Gastrocnemius medialis (tissue), 4 donors: ENCODE measurements around the gene SP6. TPM values are rescaled to one million over a fixed set of nuclear protein-coding genes. Genes with fewer than 3 reads are reported as not detected.
A peak's percentile ranks its signal among the peaks of the same experiment; 100 is the strongest.

ENCODE experiments used
- ATAC-seq, 2 donors: fragments of 150-250 bp; one replicate each; pipeline ENCODE4 v1.9.1; 2016
- DNase-seq, 2 donors: peaks; one replicate each; pipeline ENCODE4 v3.0.0-alpha.2; 2019
- H3K27ac ChIP-seq, 4 donors: fragments of 200-600 bp; sonication (generic); 1 replicate in 1 of 4; 2 replicates in 3 of 4; pipeline ENCODE4 v1.5.1; 2016 to 2018; ENCODE audit warnings: mild to moderate bottlenecking in 2 of 4, moderate library complexity in 1 of 4
- H3K27me3 ChIP-seq, 3 donors: fragments of 200-600 bp; sonication (generic) in 2 of 3; 1 replicate in 1 of 3; 2 replicates in 2 of 3; pipeline versions ENCODE4 v1.5.1 to v1.6.0; 2016 to 2019; ENCODE audit warnings: mild to moderate bottlenecking in 1 of 3, moderate library complexity in 1 of 3
- H3K36me3 ChIP-seq, 2 donors: fragments of 200-600 bp; sonication (generic) in 1 of 2; one replicate each; pipeline ENCODE4 v1.5.1; 2017 to 2018
- H3K4me1 ChIP-seq, 2 donors: fragments of 200-600 bp; sonication (generic) in 1 of 2; one replicate each; pipeline ENCODE4 v1.5.1; 2016 to 2017; ENCODE audit warnings: mild to moderate bottlenecking in 2 of 2
- H3K4me3 ChIP-seq, 4 donors: fragments of 200-600 bp; sonication (generic) in 3 of 4; 1 replicate in 1 of 4; 2 replicates in 3 of 4; pipeline ENCODE4 v1.5.1; 2016 to 2019; ENCODE audit warnings: mild to moderate bottlenecking in 2 of 4
- H3K9me3 ChIP-seq, 3 donors: fragments of 200-600 bp; sonication (generic) in 2 of 3; 1 replicate in 1 of 3; 2 replicates in 2 of 3; pipeline ENCODE4 v1.5.1; 2016 to 2019
- CTCF ChIP-seq, 5 experiments: fragments of 450-650 bp in 3 of 5; fragments of 200-600 bp in 2 of 5; sonication (generic) in 2 of 5; IDR thresholded peaks in 4 of 5; conservative IDR thresholded peaks in 1 of 5; 1 replicate in 4 of 5; 2 replicates in 1 of 5; pipeline ENCODE4 v1.5.1; 2016 to 2019; ENCODE audit warnings: antibody characterized with exemption in 5 of 5, mild to moderate bottlenecking in 3 of 5, moderate library complexity in 3 of 5
- POLR2A ChIP-seq, 2 donors: fragments of 450-650 bp; IDR thresholded peaks; one replicate each; pipeline ENCODE4 v1.6.1; 2017; ENCODE audit warnings: antibody characterized with exemption in 2 of 2, mild to moderate bottlenecking in 2 of 2, moderate library complexity in 2 of 2
- in situ Hi-C, 4 donors: fragments of 200-750 bp; cut with MboI; loops; one replicate each; pipeline versions ENCODE4 v1.15.0 to v1.8.0; 2017; ENCODE audit warnings: low sequenced_read_pairs in 4 of 4
- intact Hi-C: fragments of 100-400 bp; cut with DNase I; formaldehyde crosslinking; loops from one replicate; pipeline ENCODE4 v1.15.1; 2023; ENCODE audit warnings: low total_unique reads
- total RNA-seq, 4 donors: library from RNA; depleted of rRNA; stranded (reverse); fragments of >200 nt; gene quantifications; one replicate each; pipeline versions ENCODE4 v1.1.0 to v1.2.3, GENCODE V29; 2016

Gene SP6
- total RNA-seq, 4 donors from 2014 or later = 0.16 TPM; not detected in 3

GRCh38 chr17:47807421-47807820, 43.5 kb downstream of the SP6 start:
- intact Hi-C loops = loop anchor here (10.0 kb wide), 1 partner anchor 113 kb away; the partner anchor contains the start of gene TBKBP1
- peaks cover 0 to 16% of the 10 kb centered on the region in 2 donors for H3K36me3 ChIP-seq
- peaks cover 0 to 35% of the 10 kb centered on the region in 2 donors for H3K4me1 ChIP-seq
- H3K4me3 ChIP-seq = no peak overlapping the region
- TF ChIP-seq CTCF (IDR thresholded peaks at IDR 0.05 in 4 of 5, conservative IDR thresholded peaks at IDR 0.05 in 1 of 5) (no peak), POLR2A (IDR thresholded peaks at IDR 0.05) (no peak)
- H3K27ac ChIP-seq = peak overlapping the region; percentile 61 to 86 (median 74)
- no peak for DNase-seq
- H3K9me3 ChIP-seq = no peaks in the 10 kb centered on the region
- in situ Hi-C loops = loop anchor here in 1 of 4 donors (10.0 kb wide), 1 partner anchor 113 kb away; the partner anchor contains the start of gene TBKBP1
- no peaks in the 10 kb centered on the region for H3K27me3 ChIP-seq
- no peak for ATAC-seq

GRCh38 chr17:47806913-47807255, 44.1 kb downstream of the SP6 start:
- Histone ChIP-seq H3K9me3 (no peaks in the 10 kb centered on the region), H3K4me1 (peaks cover 0 to 34% of the 10 kb centered on the region in 2 donors), H3K4me3 (no peak overlapping the region), H3K27ac (peak overlapping the region; percentile 61 to 86 (median 74)), H3K36me3 (peaks cover 0 to 16% of the 10 kb centered on the region in 2 donors), H3K27me3 (no peaks in the 10 kb centered on the region)
- ATAC-seq = no peak
- in situ Hi-C loops = loop anchor here in 1 of 4 donors (10.0 kb wide), 1 partner anchor 112 kb away; the partner anchor contains the start of gene TBKBP1
- intact Hi-C loops = loop anchor here (10.0 kb wide), 1 partner anchor 112 kb away; the partner anchor contains the start of gene TBKBP1
- TF ChIP-seq POLR2A (IDR thresholded peaks at IDR 0.05) (no peak), CTCF (IDR thresholded peaks at IDR 0.05 in 4 of 5, conservative IDR thresholded peaks at IDR 0.05 in 1 of 5) (no peak)
- no peak for DNase-seq

- DNase-seq = peak; percentile 47 to 58
- peak; percentile 31 to 66 for ATAC-seq
- peak overlapping the region; percentile 61 to 86 (median 74) for H3K27ac ChIP-seq
- H3K27me3 ChIP-seq = no peaks in the 10 kb centered on the region
- H3K4me1 ChIP-seq = peaks cover 0 to 28% of the 10 kb centered on the region in 2 donors
- no peak overlapping the region for H3K4me3 ChIP-seq
- peaks cover 0 to 16% of the 10 kb centered on the region in 2 donors for H3K36me3 ChIP-seq
- in situ Hi-C loops = loop anchor here in 1 of 4 donors (10.0 kb wide), 1 partner anchor 111 kb away; the partner anchor contains the start of gene TBKBP1
- TF ChIP-seq CTCF (IDR thresholded peaks at IDR 0.05 in 4 of 5, conservative IDR thresholded peaks at IDR 0.05 in 1 of 5) = no peak
- TF ChIP-seq POLR2A (IDR thresholded peaks at IDR 0.05) = peak in 1 of 2 donors; percentile 30
- intact Hi-C loops = loop anchor here (10.0 kb wide), 1 partner anchor 111 kb away; the partner anchor contains the start of gene TBKBP1
- H3K9me3 ChIP-seq = no peaks in the 10 kb centered on the region
Observed at GRCh38 chr17:47806026-47806912, 44.7 kb downstream of the SP6 start.

DNA sequence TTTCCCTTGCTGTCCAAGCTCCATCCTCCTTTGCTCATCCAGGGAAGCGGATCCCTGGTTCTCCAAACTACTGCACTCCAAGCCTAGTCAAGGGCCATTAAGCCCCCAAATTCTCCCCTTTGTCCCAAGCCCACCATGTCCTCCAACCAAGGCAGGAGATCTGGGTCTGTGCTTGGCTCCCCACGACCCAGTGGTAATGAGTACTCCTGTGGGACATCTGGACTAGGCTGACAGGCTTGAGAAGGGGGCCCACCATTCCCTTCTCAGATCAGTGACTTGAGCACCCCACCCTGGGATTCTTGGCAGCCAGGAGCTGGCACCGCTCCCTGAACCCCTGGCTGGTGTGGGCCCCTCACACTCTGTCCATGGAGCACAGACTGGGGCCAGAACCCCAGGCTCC, 46.5 kb downstream of the SP6 start:
- H3K9me3 ChIP-seq = no peaks in the 10 kb centered on the region
- in situ Hi-C loops (loop anchor here in 1 of 4 donors (10.0 kb wide), 1 partner anchor 110 kb away; the partner anchor contains the start of gene TBKBP1), intact Hi-C loops (loop anchor here (5.0 to 10.0 kb wide), 2 partner anchors 110 to 142 kb away; partner anchors contain the start of gene TBKBP1)
- TF ChIP-seq POLR2A (IDR thresholded peaks at IDR 0.05) (no peak), CTCF (IDR thresholded peaks at IDR 0.05 in 4 of 5, conservative IDR thresholded peaks at IDR 0.05 in 1 of 5) (no peak)
- DNase-seq (no peak), ATAC-seq (no peak)
- no peak overlapping the region for H3K4me3 ChIP-seq
- H3K4me1 ChIP-seq = peaks cover 0 to 23% of the 10 kb centered on the region in 2 donors
- H3K27me3 ChIP-seq = no peaks in the 10 kb centered on the region
- peak overlapping the region in 1 of 4 donors; percentile 3 for H3K27ac ChIP-seq
- peaks cover 0 to 13% of the 10 kb centered on the region in 2 donors for H3K36me3 ChIP-seq
